Vagina (tissue), 2 donors: ENCODE measurements around the gene ANXA8. TPM values are rescaled to one million over a fixed set of nuclear protein-coding genes. Genes with fewer than 3 reads are reported as not detected.
"Not testable (repeated sequence)": the region's sequence is repeated elsewhere in the genome, so short reads cannot be mapped to it uniquely, and the experiment has no call there.

Source experiments
- DNase-seq, 2 donors: peaks; one replicate each; pipeline ENCODE4 v3.0.0-alpha.2; 2017; ENCODE audit errors: extremely low spot score in 2 of 2
- H3K27ac ChIP-seq: fragments of 200-600 bp; sonication (generic); one replicate; pipeline ENCODE4 v1.5.1; 2019
- H3K27me3 ChIP-seq: fragments of 200-600 bp; sonication (generic); one replicate; pipeline ENCODE4 v1.5.1; 2019
- H3K36me3 ChIP-seq, 2 donors: fragments of 200-600 bp; sonication (generic); one replicate each; pipeline ENCODE4 v1.5.1; 2017 to 2019
- H3K4me1 ChIP-seq: fragments of 200-600 bp; sonication (generic); one replicate; pipeline ENCODE4 v1.5.1; 2019
- H3K4me3 ChIP-seq, 2 donors: fragments of 200-600 bp; sonication (generic); 1 replicate in 1 of 2; 2 replicates in 1 of 2; pipeline ENCODE4 v1.5.1; 2016 to 2019
- H3K9me3 ChIP-seq: fragments of 200-600 bp; sonication (generic); one replicate; pipeline ENCODE4 v1.5.1; 2019
- intact Hi-C: fragments of 100-400 bp; cut with DNase I; formaldehyde crosslinking; loops from one replicate; pipeline ENCODE4 v1.15.1; 2023
- total RNA-seq: library from RNA; depleted of rRNA; stranded (reverse); fragments of >200 nt; gene quantifications from one replicate; pipeline ENCODE4 v1.2.3, GENCODE V29; 2016

Gene ANXA8
- total RNA-seq, 1 donor from 2014 or later = 135 TPM

DNA sequence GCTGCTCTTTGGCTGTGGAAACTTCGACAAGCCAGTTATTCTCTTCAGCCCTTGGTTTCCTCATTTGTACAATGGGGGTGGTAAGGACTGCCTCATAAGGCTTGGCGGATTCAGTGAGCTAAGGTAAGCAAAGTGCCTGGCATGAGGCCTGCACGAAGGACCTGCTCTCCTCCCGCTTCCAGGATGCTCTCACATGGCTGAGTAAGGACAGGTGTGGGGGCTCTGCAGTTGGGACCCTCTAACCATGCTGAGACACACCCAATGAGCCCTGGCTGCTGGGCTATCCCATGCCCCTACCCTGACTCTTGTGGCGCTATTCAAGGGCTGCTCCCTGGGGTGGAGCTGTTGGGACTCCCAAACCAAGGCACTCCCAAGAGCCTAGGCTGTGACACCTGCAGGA, 8.8 kb downstream of the ANXA8 start:
- H3K27me3 ChIP-seq, H3K9me3 ChIP-seq, intact Hi-C loops, H3K27ac ChIP-seq, H3K4me3 ChIP-seq, H3K36me3 ChIP-seq, DNase-seq, H3K4me1 ChIP-seq: not testable (repeated sequence)

DNA sequence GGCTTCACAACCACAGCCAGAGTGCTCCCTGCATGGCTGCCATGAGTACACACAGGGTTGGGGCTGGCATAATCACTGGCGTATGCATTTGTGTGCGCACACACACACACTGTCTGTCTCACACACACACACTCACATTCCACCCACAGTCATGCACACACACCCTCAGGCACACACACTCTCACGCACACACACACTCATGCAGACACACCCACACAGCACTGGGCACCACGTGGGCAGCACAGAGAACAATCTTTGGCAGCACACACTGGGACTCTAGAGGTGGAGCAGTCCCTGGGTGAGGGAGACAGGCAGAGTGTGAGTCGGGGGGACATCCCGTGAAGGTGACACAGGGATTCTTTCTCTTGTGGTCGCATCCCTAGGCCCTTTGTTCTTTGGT, 10.4 kb downstream of the ANXA8 start:
- H3K27ac ChIP-seq, H3K9me3 ChIP-seq, H3K4me3 ChIP-seq, H3K27me3 ChIP-seq, H3K36me3 ChIP-seq, DNase-seq, intact Hi-C loops, H3K4me1 ChIP-seq: not testable (repeated sequence)

DNA sequence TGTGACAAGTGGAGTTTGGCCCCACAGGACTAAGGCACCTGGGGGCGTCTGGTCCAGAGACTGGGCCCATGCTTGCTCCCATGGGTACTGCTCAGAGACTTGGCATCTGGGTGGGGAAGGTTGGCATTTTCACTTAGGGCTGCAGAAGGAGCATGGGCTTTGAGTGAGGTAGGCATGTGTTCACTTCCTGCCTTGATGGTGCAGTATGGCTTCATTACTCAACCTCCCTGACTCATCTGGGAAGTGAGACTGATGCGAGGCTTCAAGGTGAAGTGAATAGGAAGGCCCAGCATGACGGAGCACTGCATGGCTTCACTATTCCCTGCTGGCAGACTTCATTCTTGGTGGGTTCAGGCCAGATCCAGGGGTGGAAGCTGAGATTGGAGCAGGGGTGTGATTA, 11.3 kb downstream of the ANXA8 start:
- H3K36me3 ChIP-seq, H3K9me3 ChIP-seq, intact Hi-C loops: not testable (repeated sequence)

DNA sequence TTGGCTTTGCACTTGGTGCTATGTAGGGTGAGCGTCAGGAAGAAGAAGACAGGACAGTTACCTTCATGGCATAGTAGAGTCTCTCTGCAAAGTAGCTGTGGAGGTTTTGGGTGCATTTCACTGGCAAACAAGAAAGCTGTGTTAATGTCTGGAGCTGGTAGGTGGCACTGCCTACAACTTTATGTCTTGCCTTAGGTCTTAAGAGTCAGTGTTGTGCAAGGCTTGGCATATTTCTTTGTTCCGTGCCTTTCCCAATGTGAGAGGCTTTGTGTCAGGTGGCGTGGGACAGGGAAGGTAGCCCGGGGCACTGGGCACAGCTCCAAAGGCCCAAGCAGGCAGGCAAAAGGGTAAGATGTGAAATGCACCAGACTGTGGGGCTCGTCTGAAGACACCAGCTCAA, 11.8 kb downstream of the ANXA8 start:
- H3K27ac ChIP-seq, H3K36me3 ChIP-seq, H3K9me3 ChIP-seq, DNase-seq, H3K27me3 ChIP-seq, intact Hi-C loops, H3K4me3 ChIP-seq, H3K4me1 ChIP-seq: not testable (repeated sequence)

More for the DNA sequence above, 11.3 kb downstream of the ANXA8 start:
- H3K27ac ChIP-seq, H3K4me1 ChIP-seq, H3K4me3 ChIP-seq, DNase-seq, H3K27me3 ChIP-seq: not testable (repeated sequence)

DNA sequence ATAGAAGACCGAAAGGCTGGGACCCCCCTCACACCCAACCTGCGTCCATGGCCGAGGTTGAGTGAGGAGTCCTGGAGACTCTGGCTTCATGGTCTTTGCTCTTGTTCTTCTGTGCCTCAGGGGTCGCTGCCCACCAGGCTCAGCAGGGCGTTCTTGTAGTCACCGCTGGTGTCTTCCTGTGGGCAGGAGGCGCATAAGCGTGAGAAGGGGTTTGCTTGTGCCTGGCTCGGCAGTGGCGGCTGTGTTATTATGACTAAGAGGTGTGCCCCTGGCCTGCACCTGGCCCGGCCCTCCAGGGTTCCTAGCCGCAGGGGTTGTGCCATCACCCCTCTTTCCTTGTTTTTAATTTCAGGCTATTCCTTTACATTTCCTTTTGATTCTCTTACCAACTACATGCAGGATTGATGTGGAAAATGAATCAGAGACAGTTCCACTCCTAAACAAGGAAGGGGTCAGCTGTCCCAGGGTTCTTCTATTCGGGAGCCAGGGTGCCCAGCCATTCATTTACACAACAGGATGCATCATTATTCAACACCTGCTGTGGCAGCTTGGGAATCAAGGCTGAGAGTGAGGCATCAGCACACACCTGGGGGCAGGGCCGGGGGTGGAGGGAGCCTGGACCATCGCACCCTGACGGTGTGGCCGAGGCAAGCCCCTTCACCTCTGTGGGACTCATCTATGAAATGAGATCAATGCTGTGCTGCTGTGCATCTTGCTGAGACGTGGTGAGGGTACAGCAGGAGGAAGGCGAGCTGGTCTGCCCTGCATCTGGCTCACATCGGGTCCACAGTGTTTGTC, 15.0 kb downstream of the ANXA8 start:
- H3K9me3 ChIP-seq, H3K4me1 ChIP-seq, H3K36me3 ChIP-seq, H3K4me3 ChIP-seq, intact Hi-C loops, H3K27ac ChIP-seq, DNase-seq, H3K27me3 ChIP-seq: not testable (repeated sequence)

DNA sequence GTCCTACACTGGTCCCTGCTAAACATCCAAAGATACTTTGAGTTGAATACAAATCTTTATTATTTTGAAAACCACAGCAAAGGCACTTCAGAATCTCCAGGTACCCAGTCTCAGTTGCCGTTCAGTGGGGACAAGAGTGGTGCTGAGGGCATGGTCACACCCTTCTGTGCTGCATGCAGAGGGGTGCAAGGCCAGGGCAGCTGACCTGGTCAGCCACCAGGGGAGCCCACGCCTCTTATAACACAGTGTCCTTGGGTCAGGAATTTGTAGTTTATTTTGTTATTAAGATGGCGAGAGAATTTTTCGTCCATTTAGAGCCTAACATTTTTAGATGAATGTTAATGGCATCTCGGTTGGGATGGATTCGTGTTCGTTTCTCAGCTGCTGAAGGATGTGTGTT, 16.0 kb downstream of the ANXA8 start:
- H3K9me3 ChIP-seq, H3K27ac ChIP-seq, H3K4me1 ChIP-seq, H3K27me3 ChIP-seq, H3K36me3 ChIP-seq, H3K4me3 ChIP-seq, DNase-seq, intact Hi-C loops: not testable (repeated sequence)

DNA sequence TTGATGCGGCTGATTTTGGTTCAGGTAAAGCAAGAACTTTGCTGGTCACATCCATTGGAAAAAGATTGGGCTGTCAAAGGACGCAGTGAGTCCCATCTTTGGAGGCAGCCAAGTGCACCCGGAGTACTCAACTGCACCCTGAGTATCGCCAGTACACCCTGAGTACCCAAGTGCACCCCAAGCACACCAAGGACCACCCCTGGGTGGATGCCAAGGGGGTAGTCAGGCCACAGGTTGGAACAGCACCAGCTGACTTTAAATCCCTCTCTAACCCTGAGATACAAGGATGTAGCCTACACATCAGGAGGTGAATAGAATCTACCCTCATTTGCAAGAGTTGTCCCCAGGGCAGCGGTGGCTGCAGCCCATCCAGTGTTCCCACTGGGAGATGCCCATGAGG, 16.5 kb downstream of the ANXA8 start:
- H3K4me3 ChIP-seq, H3K9me3 ChIP-seq, intact Hi-C loops: not testable (repeated sequence)

DNA sequence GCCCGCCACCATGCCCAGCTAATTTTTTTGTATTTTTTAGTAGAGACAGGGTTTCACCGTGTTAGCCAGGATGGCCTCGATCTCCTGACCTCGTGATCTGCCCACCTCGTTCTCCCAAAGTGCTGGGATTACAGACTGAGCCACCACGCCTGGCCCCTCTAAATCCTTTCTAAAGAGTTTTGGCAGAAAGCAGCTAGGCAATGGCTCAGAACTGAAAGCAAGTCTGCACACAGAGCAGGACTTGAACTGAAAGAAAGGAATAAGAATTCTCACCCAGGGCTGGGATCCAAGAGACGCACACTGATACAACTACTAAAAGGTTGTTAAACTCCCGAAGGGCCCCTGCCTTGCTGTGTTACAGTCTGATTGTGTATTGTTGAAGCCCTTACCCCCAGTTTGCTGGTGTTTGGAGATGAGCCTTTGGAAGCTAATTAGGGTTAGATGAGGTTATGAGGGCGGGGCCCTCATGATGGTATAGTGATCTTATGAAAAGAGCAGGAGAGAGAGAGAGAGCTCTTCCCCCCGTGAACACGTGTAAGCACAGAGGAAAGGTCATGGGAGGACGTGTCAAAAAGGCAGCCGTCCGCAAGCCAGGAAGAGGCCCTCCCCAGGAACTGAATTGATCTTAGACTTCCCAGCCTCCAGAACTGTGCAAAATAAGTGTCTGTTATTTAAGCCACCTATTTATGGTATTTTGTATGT, 18.5 kb downstream of the ANXA8 start:
- H3K27me3 ChIP-seq, H3K27ac ChIP-seq, H3K4me3 ChIP-seq, DNase-seq, H3K36me3 ChIP-seq, intact Hi-C loops, H3K4me1 ChIP-seq, H3K9me3 ChIP-seq: not testable (repeated sequence)

More for the DNA sequence above, 16.5 kb downstream of the ANXA8 start:
- not testable (repeated sequence) for H3K27ac ChIP-seq, DNase-seq, H3K36me3 ChIP-seq, H3K4me1 ChIP-seq, H3K27me3 ChIP-seq

DNA sequence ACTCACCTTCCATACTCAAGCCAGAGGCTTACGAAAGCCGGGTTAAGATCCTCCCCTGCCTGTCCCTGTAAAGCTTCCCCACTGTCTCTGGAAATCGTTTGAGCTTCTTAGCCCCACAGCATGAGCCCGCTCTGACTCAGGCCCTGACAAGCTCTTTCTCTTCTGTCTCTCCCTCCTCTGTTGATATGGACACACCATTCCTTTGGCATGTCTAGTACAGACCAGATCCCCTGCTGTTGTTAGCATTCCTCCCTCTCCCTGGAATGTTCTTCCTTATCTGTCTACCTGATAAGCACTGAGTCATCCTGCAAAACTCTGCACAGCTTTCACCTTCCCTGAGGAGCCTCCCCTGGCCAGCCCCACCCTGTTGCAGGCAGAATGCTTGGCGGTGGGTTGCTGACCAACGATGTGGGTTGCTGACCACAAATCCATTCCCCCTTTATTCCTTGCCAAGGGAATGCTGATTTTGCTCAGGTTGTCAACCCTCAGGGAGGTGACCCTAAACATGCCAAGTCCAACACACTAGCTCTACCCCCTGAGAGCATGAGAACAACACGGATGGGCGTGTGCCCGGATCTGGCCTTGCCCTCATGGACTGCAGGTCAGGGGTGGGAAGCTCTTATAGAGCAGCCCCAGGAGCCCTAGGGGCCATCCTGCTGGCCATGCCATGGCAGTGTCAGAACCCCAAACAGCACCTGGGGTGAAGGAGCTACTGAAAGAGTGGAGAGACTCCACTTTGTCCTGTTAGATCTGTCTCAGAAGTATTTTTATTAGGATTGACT, 21.1 kb downstream of the ANXA8 start:
- H3K4me3 ChIP-seq, H3K36me3 ChIP-seq, H3K9me3 ChIP-seq, H3K4me1 ChIP-seq, DNase-seq, H3K27me3 ChIP-seq, intact Hi-C loops, H3K27ac ChIP-seq: not testable (repeated sequence)

DNA sequence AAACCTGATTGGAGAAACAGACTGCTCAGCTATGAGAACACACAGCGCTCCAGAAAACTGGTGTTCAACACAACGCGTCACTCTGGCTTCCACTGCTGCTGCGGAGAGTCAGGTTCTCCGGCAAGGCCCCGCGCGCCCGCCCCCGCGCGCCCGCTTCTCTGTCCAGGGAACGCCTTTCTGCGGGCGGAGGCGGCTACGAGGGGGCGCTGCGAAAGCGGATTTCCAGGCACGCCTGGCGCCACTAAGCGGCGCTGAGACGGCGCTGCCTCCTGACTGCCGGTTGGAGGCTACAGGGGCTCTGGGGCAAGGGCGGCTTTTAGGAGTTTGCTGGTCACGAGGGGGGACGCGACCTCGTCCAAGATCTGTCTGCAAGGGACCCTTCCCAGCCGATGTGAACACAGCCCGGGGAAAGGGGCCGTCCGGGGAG, 22.6 kb downstream of the ANXA8 start:
- H3K36me3 ChIP-seq, H3K9me3 ChIP-seq, H3K4me1 ChIP-seq, H3K27ac ChIP-seq, intact Hi-C loops, H3K27me3 ChIP-seq: not testable (repeated sequence)
- H3K4me3 ChIP-seq = peak overlapping the region; percentile 10 to 18
- peak in 1 of 2 donors; percentile 77 for DNase-seq
